Breast epithelium (tissue), 3 donors: ENCODE measurements around the gene ZNF205.

ENCODE experiments used
- POLR2A ChIP-seq: fragments of 450-650 bp; IDR thresholded peaks from one replicate; pipeline ENCODE4 v1.6.1; 2016; ENCODE audit warnings: antibody characterized with exemption, mild to moderate bottlenecking, moderate library complexity
- TF ChIP-seq, protein P1 (sequence below), 3 donors: fragments of 450-650 bp; IDR thresholded peaks; one replicate each; pipeline ENCODE4 v1.5.1; 2016 to 2017; ENCODE audit warnings: antibody characterized with exemption in 3 of 3, mild to moderate bottlenecking in 3 of 3, moderate library complexity in 3 of 3

DNA sequence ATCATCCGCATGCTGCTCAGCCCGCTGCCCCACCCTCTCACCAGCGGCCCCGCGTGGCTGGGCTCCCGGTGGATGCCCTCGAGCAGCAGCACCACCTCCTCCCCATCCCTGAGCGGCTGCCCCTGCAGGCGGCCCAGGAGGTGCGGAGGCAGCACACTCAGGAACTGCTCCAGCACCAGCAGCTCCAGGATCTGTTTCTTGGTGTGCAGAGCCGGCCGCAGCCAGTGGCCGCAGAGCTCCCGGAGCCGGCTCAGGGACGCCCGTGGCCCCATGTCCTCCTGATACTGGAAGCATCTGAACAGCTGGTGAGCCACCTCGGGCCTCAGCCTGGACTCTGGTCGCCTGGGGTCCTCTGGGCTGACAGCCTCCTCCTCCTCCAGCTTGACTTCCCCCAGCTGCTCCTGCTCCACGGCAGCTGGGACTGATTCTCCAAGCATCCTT is 19.9 kb upstream of the ZNF205 start:
- TF ChIP-seq, protein P1, sequence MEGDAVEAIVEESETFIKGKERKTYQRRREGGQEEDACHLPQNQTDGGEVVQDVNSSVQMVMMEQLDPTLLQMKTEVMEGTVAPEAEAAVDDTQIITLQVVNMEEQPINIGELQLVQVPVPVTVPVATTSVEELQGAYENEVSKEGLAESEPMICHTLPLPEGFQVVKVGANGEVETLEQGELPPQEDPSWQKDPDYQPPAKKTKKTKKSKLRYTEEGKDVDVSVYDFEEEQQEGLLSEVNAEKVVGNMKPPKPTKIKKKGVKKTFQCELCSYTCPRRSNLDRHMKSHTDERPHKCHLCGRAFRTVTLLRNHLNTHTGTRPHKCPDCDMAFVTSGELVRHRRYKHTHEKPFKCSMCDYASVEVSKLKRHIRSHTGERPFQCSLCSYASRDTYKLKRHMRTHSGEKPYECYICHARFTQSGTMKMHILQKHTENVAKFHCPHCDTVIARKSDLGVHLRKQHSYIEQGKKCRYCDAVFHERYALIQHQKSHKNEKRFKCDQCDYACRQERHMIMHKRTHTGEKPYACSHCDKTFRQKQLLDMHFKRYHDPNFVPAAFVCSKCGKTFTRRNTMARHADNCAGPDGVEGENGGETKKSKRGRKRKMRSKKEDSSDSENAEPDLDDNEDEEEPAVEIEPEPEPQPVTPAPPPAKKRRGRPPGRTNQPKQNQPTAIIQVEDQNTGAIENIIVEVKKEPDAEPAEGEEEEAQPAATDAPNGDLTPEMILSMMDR (IDR thresholded peaks at IDR 0.05): no peak
- no peak for TF ChIP-seq POLR2A
